NB4 (cell line): Measurements from ENCODE around the gene NOTUM.

ENCODE experiments used
- MYC ChIP-seq: IDR thresholded peaks from 2 replicates; pipeline ENCODE4 v1.6.1; 2011; ENCODE audit warnings: low read depth, low read length
- TF ChIP-seq, protein P1 (sequence below): IDR thresholded peaks from one replicate; pipeline ENCODE4 v1.5.1; 2012; ENCODE audit warnings: low read depth, low read length

DNA sequence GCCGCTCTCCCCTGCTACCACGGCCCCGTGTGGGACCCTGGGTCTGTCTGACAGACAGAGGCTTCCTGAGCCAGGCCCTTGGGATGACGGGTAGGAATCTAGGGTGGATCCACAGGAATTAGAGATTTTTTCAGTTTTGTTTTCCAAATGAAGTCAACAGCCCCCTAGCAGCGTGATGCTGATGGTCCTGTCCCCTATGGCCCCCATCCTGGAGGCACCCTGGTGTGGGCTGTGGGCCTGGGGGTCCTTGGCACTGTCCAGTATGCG lies 46.2 kb upstream of the NOTUM start:
- TF ChIP-seq, protein P1, sequence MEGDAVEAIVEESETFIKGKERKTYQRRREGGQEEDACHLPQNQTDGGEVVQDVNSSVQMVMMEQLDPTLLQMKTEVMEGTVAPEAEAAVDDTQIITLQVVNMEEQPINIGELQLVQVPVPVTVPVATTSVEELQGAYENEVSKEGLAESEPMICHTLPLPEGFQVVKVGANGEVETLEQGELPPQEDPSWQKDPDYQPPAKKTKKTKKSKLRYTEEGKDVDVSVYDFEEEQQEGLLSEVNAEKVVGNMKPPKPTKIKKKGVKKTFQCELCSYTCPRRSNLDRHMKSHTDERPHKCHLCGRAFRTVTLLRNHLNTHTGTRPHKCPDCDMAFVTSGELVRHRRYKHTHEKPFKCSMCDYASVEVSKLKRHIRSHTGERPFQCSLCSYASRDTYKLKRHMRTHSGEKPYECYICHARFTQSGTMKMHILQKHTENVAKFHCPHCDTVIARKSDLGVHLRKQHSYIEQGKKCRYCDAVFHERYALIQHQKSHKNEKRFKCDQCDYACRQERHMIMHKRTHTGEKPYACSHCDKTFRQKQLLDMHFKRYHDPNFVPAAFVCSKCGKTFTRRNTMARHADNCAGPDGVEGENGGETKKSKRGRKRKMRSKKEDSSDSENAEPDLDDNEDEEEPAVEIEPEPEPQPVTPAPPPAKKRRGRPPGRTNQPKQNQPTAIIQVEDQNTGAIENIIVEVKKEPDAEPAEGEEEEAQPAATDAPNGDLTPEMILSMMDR, result no peak
- TF ChIP-seq MYC, result no peak
